Measurements from ENCODE around the gene OR10V1. TPM values are rescaled to one million over a fixed set of nuclear protein-coding genes. Genes with fewer than 3 reads are reported as not detected.
"Not testable (repeated sequence)": the region's sequence is repeated elsewhere in the genome, so short reads cannot be mapped to it uniquely, and the experiment has no call there.

The OR10V1 gene
- total RNA-seq, 1 experiment from 2014 or later: not detected

DNA sequence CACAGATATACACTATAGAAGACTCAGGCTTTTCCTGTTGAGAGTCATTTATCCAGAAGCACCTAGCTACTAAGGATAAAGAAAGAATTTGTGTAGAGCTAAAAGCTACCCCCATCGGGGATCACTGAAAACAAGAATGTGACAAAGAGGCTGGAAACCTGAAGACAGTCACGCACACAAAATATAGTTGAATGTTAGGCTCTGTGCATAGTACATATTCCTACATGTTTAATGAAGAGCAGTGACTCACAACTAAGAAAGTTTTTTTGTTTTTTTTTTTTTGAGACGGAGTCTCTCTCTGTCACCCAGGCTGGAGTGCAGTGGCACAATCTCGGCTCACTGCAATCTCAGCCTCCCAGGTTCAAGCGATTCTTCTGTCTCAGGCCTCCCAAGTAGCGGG, 8.4 kb downstream of the OR10V1 start:
- H3K36me3 ChIP-seq (ENCODE audit: low read depth, low read length): no peaks in the 10 kb centered on the region
- peaks cover 3% of the 10 kb centered on the region for H3F3A ChIP-seq (ENCODE audit: low read length, unreplicated experiment)
- H3K9ac ChIP-seq (ENCODE audit: low read length): no peak overlapping the region
- no peak overlapping the region for H3K27ac ChIP-seq (ENCODE audit: low read length)
- no peak overlapping the region for H2AFZ ChIP-seq (ENCODE audit: low read length)
- no peaks in the 10 kb centered on the region for H4K20me1 ChIP-seq (ENCODE audit: low read length)
- H3K79me2 ChIP-seq (ENCODE audit: low read length): no peaks in the 10 kb centered on the region
- intact Hi-C loops (cut with micrococcal nuclease): no loop called here
- H3K4me3 ChIP-seq (ENCODE audit: low read length): no peak overlapping the region
- no peaks in the 10 kb centered on the region for H3K9me2 ChIP-seq (replicated peaks; ENCODE audit: low read length)
- TF ChIP-seq EZH2phosphoT487 (IDR thresholded peaks at IDR 0.05; ENCODE audit: borderline replicate concordance, low read length): no peak
- no peak for TF ChIP-seq EZH2 (IDR thresholded peaks at IDR 0.05; ENCODE audit: low read length, unreplicated experiment)
- TF ChIP-seq, protein P1, sequence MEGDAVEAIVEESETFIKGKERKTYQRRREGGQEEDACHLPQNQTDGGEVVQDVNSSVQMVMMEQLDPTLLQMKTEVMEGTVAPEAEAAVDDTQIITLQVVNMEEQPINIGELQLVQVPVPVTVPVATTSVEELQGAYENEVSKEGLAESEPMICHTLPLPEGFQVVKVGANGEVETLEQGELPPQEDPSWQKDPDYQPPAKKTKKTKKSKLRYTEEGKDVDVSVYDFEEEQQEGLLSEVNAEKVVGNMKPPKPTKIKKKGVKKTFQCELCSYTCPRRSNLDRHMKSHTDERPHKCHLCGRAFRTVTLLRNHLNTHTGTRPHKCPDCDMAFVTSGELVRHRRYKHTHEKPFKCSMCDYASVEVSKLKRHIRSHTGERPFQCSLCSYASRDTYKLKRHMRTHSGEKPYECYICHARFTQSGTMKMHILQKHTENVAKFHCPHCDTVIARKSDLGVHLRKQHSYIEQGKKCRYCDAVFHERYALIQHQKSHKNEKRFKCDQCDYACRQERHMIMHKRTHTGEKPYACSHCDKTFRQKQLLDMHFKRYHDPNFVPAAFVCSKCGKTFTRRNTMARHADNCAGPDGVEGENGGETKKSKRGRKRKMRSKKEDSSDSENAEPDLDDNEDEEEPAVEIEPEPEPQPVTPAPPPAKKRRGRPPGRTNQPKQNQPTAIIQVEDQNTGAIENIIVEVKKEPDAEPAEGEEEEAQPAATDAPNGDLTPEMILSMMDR (conservative IDR thresholded peaks at IDR 0.05; ENCODE audit: low read depth, low read length): no peak
- peaks cover 4% of the 10 kb centered on the region; the same call in 1 of the 2 replicates for H3K27me3 ChIP-seq (ENCODE audit: low read length)
- no peak for DNase-seq
- peaks cover 12% of the 10 kb centered on the region for H3K4me1 ChIP-seq (ENCODE audit: insufficient read depth, low read length)
- POLR2A ChIA-PET (ENCODE audit: unreplicated experiment): no interaction called here
- CTCF ChIA-PET: no interaction called here
- no TSS peak for BruUV-seq (replicated peaks)
- H3K9me3 ChIP-seq (ENCODE audit: low read length): no peaks in the 10 kb centered on the region
- H3K4me2 ChIP-seq (ENCODE audit: low read length): no peak overlapping the region
- no peak for ATAC-seq

DNA sequence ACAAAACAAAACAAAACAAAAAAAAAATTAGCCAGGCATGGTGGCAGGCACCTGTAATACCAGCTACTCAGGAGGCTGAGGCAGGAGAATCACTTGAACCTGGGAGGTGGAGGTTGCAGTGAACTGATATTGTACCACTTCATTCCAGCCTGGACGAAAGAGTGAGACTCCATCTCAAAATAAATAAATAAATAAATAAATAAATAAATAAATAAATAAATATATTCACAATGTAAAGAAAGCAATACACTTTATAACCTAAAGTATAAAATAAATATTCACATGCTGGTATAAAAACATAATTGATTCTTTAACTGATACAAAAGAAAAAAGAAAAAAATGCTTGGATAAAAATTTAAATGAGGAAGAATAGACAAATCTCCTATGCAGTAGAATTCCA, 10.1 kb downstream of the OR10V1 start:
- H3K79me2 ChIP-seq (ENCODE audit: low read length); ATAC-seq; H3K9me3 ChIP-seq (ENCODE audit: low read length); H3K9ac ChIP-seq (ENCODE audit: low read length); H3K27ac ChIP-seq (ENCODE audit: low read length); H3K4me2 ChIP-seq (ENCODE audit: low read length); H3K36me3 ChIP-seq (ENCODE audit: low read depth, low read length); DNase-seq; H3K9me2 ChIP-seq (replicated peaks; ENCODE audit: low read length); H3F3A ChIP-seq (ENCODE audit: low read length, unreplicated experiment); H3K4me3 ChIP-seq (ENCODE audit: low read length); H2AFZ ChIP-seq (ENCODE audit: low read length); intact Hi-C loops (cut with micrococcal nuclease); BruUV-seq (replicated peaks); POLR2A ChIA-PET (ENCODE audit: unreplicated experiment); H3K27me3 ChIP-seq (ENCODE audit: low read length); H4K20me1 ChIP-seq (ENCODE audit: low read length): not testable (repeated sequence)
- H3K4me1 ChIP-seq (ENCODE audit: insufficient read depth, low read length): peaks cover 12% of the 10 kb centered on the region
- CTCF ChIA-PET: interaction anchor here (0.7 kb wide), 1 partner anchor 30 kb away, joined by 4 read pairs; no protein-coding TSS in a partner anchor

DNA sequence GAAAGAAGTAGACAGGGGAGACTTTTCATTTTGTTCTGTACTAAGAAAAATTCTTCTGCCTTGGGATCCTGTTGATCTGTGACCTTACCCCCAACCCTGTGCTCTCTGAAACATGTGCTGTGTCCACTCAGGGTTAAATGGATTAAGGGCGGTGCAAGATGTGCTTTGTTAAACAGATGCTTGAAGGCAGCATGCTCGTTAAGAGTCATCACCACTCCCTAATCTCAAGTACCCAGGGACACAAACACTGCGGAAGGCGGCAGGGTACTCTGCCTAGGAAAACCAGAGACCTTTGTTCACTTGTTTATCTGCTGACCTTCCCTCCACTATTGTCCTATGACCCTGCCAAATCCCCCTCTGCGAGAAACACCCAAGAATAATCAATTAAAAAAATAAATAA, 13.5 kb downstream of the OR10V1 start:
- H4K20me1 ChIP-seq (ENCODE audit: low read length); CTCF ChIA-PET; H3K4me3 ChIP-seq (ENCODE audit: low read length); H3K9me3 ChIP-seq (ENCODE audit: low read length); H3K36me3 ChIP-seq (ENCODE audit: low read depth, low read length); BruUV-seq (replicated peaks); H2AFZ ChIP-seq (ENCODE audit: low read length); H3K9me2 ChIP-seq (replicated peaks; ENCODE audit: low read length); H3K79me2 ChIP-seq (ENCODE audit: low read length); H3K4me1 ChIP-seq (ENCODE audit: insufficient read depth, low read length); DNase-seq; H3K9ac ChIP-seq (ENCODE audit: low read length); H3K27ac ChIP-seq (ENCODE audit: low read length); H3K4me2 ChIP-seq (ENCODE audit: low read length); intact Hi-C loops (cut with micrococcal nuclease); H3K27me3 ChIP-seq (ENCODE audit: low read length); POLR2A ChIA-PET (ENCODE audit: unreplicated experiment); ATAC-seq; H3F3A ChIP-seq (ENCODE audit: low read length, unreplicated experiment): not testable (repeated sequence)

DNA sequence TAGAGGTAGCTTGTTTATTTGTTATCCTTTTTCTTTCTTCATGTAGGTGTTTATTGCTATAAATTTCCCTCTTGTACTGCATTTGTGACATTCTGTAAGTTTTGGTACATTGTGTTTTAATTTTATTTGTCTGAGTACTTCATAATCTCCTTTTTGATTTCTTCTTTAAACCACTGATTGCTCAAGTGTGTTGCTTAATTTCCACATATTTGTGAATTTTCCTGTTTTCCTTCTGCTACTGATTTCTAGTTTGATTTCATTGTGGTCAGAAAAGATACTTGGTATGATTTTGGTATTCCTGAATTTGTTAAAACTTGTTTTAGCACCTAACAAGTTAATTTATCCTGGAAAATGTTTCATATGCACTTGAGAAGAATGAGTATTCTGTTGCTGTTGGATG, 15.1 kb downstream of the OR10V1 start:
- Histone ChIP-seq H3K27ac (ENCODE audit: low read length) (no peak overlapping the region), H3K9me3 (ENCODE audit: low read length) (0 out of 2 replicates have a peak, but pooled peaks cover 3% of the 10 kb centered on the region), H3K9ac (ENCODE audit: low read length) (no peak overlapping the region), H3K36me3 (ENCODE audit: low read depth, low read length) (no peaks in the 10 kb centered on the region), H3K4me3 (ENCODE audit: low read length) (no peak overlapping the region), H4K20me1 (ENCODE audit: low read length) (no peaks in the 10 kb centered on the region), H3K4me2 (ENCODE audit: low read length) (no peak overlapping the region), H2AFZ (ENCODE audit: low read length) (no peak overlapping the region), H3K79me2 (ENCODE audit: low read length) (no peaks in the 10 kb centered on the region), H3F3A (ENCODE audit: low read length, unreplicated experiment) (no peaks in the 10 kb centered on the region), H3K27me3 (ENCODE audit: low read length) (no peaks in the 10 kb centered on the region), H3K9me2 (replicated peaks; ENCODE audit: low read length) (no peaks in the 10 kb centered on the region), H3K4me1 (ENCODE audit: insufficient read depth, low read length) (no peaks in the 10 kb centered on the region)
- TF ChIP-seq, protein P1 (conservative IDR thresholded peaks at IDR 0.05; ENCODE audit: low read depth, low read length): no peak
- TF ChIP-seq EZH2phosphoT487 (IDR thresholded peaks at IDR 0.05; ENCODE audit: borderline replicate concordance, low read length) (no peak), EZH2 (IDR thresholded peaks at IDR 0.05; ENCODE audit: low read length, unreplicated experiment) (no peak)
- no TSS peak for BruUV-seq (replicated peaks)
- intact Hi-C loops (cut with micrococcal nuclease): no loop called here
- ATAC-seq: no peak
- ChIA-PET POLR2A (ENCODE audit: unreplicated experiment) (no interaction called here), CTCF (no interaction called here)
- no peak for DNase-seq

All from PC-3 (cell line).